Measurements from ENCODE around the gene IL18BP. TPM values are rescaled to one million over a fixed set of nuclear protein-coding genes. Genes with fewer than 3 reads are reported as not detected.
A peak's percentile ranks its signal among the peaks of the same experiment; 100 is the strongest.

Gene IL18BP
- total and polyA plus RNA-seq, 9 of the 15 experiments (the other 6 are each of a cell fraction or from before 2014, with no cell fraction given) = 0.34 to 9.4 (median 3.2) TPM

DNA sequence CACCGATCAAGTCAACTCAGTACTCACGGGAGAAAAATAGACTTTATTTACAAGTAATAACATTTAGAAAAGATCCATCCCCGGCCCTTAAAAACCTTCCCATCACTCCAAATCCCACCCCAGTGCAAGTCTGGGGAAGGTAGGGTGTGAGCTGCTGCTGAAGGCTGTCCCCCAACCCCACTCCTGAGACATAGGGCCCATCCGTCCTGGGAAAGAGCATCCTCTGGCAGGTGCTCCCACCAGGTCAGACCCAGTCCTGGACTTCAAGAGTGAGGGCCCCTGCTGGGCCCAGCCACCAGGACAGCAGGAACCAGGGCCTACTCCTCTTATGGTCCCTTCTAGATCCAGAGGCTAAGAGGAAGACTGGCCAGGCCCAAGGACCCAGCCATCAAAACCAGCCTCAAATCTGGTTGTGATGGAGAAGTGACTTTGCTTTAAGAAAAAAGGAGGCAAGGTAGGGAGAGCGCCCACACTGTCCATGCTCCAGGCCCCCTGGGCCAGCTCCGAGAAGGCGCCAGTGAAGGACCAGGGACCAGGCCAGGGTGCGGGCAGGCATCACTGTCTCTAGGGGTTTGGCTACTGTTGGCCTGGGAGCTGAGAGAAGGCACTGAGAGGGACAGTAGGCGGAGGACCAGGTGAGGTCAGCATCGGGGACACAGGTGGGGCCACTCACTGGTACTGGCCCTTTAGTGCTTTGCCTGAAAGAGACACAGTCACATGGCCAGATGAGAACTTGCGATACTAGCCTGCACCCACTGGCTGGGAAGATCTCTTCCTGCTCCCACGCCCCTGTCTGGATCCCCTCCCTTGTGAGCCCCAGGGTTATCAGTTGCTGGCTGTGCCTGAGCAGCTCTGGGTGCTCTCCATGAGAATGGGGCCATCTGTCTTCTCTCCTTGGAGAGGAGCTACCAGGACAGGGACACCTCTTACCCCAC, 4.4 kb downstream of the IL18BP start:
- CTCF ChIA-PET (ENCODE audit: low intra/inter-chr PET ratio) = no interaction called here
- Histone ChIP-seq H2AFZ (ENCODE audit: low read depth, low read length) (no peak overlapping the region), H3K4me2 (ENCODE audit: insufficient read depth, low read length) (no peak overlapping the region), H3K4me3 (no peak overlapping the region), H3K9me3 (replicated peaks; ENCODE audit: control insufficient read depth, insufficient read depth, low read depth, low read length) (no peaks in the 10 kb centered on the region), H3K27ac (ENCODE audit: extremely low read depth, low read depth, low read length) (no peak overlapping the region), H3K79me2 (ENCODE audit: control insufficient read depth, insufficient read depth, low read length) (no peaks in the 10 kb centered on the region), H3K9me1 (ENCODE audit: control insufficient read depth, insufficient read depth, low read length) (peaks cover 6% of the 10 kb centered on the region), H3K36me3 (ENCODE audit: control insufficient read depth, insufficient read depth, low read length) (peaks cover 94% of the 10 kb centered on the region), H4K20me1 (replicated peaks; ENCODE audit: control insufficient read depth, insufficient read depth, low read length) (no peaks in the 10 kb centered on the region), H3K27me3 (ENCODE audit: control insufficient read depth in 2 of 2, insufficient read depth in 2 of 2, low read length in 2 of 2) (no peaks in the 10 kb centered on the region), H3K9ac (ENCODE audit: insufficient read depth in 1 of 2, low read depth in 2 of 2, low read length in 2 of 2) (peak overlapping the region in 1 of 2 experiments; percentile 36; a peak in 1 of 4 replicates), H3K4me1 (replicated peaks in 1 of 2; ENCODE audit: control insufficient read depth in 2 of 2, insufficient read depth in 2 of 2, low read length in 2 of 2) (peaks cover 20 to 41% of the 10 kb centered on the region in 2 experiments; a peak in 4 of 5 replicates)
- ATAC-seq = peak; percentile 46
- no peak for FAIRE-seq
- in situ Hi-C loops (cut with MboI) = no loop called here
- peak; percentile 47 to 70 (median 50) for DNase-seq (ENCODE audit: extremely low read depth in 1 of 4, low spot score in 3 of 4)
- TSS peak; percentile 43 for BruUV-seq (replicated peaks)
- intact Hi-C loops (cut with micrococcal nuclease) = no loop called here
- 72% methylated on average over 12 of the region's 12 CpGs for WGBS (ENCODE audit: insufficient coverage, low coverage, missing lambda C conversion rate)
- POLR2A ChIA-PET = interaction anchor here (0.6 to 4.0 kb wide), 4 partner anchors 7 to 324 kb away, joined by 3 to 12 read pairs (median 5); no protein-coding TSS in a partner anchor
- TF ChIP-seq POLR2AphosphoS5 (IDR thresholded peaks at IDR 0.05; ENCODE audit: control insufficient read depth, insufficient read depth, low read depth, low read length) = 0 out of 2 replicates have a peak, but pooled peaks have one; percentile 19
- TF ChIP-seq POLR2A (conservative IDR thresholded peaks at IDR 0.05) = peak; percentile 22; the same call in 1 of the 2 replicates
- TF ChIP-seq SMAD4 (CRISPR knock-in tag; conservative IDR thresholded peaks at IDR 0.05) = peak; percentile 39; the same call in 1 of the 2 replicates
- TF ChIP-seq, protein P1, sequence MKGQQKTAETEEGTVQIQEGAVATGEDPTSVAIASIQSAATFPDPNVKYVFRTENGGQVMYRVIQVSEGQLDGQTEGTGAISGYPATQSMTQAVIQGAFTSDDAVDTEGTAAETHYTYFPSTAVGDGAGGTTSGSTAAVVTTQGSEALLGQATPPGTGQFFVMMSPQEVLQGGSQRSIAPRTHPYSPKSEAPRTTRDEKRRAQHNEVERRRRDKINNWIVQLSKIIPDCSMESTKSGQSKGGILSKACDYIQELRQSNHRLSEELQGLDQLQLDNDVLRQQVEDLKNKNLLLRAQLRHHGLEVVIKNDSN (CRISPR knock-in tag; IDR thresholded peaks at IDR 0.05) = peak; percentile 74
- TF ChIP-seq RBM34 (IDR thresholded peaks at IDR 0.05; ENCODE audit: borderline replicate concordance, insufficient read depth, low read length) = no peak
- TF ChIP-seq RBFOX2 (IDR thresholded peaks at IDR 0.05; ENCODE audit: low read depth, low read length) = no peak
- TF ChIP-seq, protein P2, sequence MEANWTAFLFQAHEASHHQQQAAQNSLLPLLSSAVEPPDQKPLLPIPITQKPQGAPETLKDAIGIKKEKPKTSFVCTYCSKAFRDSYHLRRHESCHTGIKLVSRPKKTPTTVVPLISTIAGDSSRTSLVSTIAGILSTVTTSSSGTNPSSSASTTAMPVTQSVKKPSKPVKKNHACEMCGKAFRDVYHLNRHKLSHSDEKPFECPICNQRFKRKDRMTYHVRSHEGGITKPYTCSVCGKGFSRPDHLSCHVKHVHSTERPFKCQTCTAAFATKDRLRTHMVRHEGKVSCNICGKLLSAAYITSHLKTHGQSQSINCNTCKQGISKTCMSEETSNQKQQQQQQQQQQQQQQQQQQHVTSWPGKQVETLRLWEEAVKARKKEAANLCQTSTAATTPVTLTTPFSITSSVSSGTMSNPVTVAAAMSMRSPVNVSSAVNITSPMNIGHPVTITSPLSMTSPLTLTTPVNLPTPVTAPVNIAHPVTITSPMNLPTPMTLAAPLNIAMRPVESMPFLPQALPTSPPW (CRISPR knock-in tag; IDR thresholded peaks at IDR 0.05) = peak; percentile 52; the same call in 1 of the 2 replicates
- peak; percentile 38; the same call in 1 of the 2 replicates for TF ChIP-seq TCF3 (CRISPR knock-in tag; IDR thresholded peaks at IDR 0.05)
- peak; percentile 21; the same call in 1 of the 2 replicates for TF ChIP-seq CBFA2T3 (IDR thresholded peaks at IDR 0.05)
- peak; percentile 91 for TF ChIP-seq ZNF134 (CRISPR knock-in tag; conservative IDR thresholded peaks at IDR 0.05)
- TF ChIP-seq MCM2 (IDR thresholded peaks at IDR 0.05; ENCODE audit: low read depth) = no peak
- peak; percentile 24; the same call in 1 of the 2 replicates for TF ChIP-seq CBFA2T2 (conservative IDR thresholded peaks at IDR 0.05)
- peak in 1 of 2 experiments; percentile 26; a peak in 1 of 4 replicates for TF ChIP-seq MAZ (CRISPR knock-in tag; conservative IDR thresholded peaks at IDR 0.05 in 1 of 2, IDR thresholded peaks at IDR 0.05 in 1 of 2)
- TF ChIP-seq CEBPB (tag; IDR thresholded peaks at IDR 0.05) = no peak
- 0 out of 2 replicates have a peak, but pooled peaks have one; percentile 28 for TF ChIP-seq JUND (IDR thresholded peaks at IDR 0.05; ENCODE audit: borderline replicate concordance, low read depth, low read length)
- no peak for TF ChIP-seq JUND (tag; IDR thresholded peaks at IDR 0.05; ENCODE audit: borderline replicate concordance, low read depth, low read length)
- no peak for TF ChIP-seq HNRNPUL1 (IDR thresholded peaks at IDR 0.05; ENCODE audit: low read length)
- no peak for TF ChIP-seq ATF3 (IDR thresholded peaks at IDR 0.05)
- TF ChIP-seq ATF3 (CRISPR knock-in tag; conservative IDR thresholded peaks at IDR 0.05) = no peak
